Neural crest cell (in vitro differentiated cells): ENCODE data around the gene MIEN1. TPM values are rescaled to one million over a fixed set of nuclear protein-coding genes. Genes with fewer than 3 reads are reported as not detected.
A peak's percentile ranks its signal among the peaks of the same experiment; 100 is the strongest.

ENCODE experiments used
- DNase-seq: peaks from one replicate; pipeline ENCODE4 v3.0.0; 2021; ENCODE audit warnings: low read depth, mixed read lengths, low spot score
- H3K27ac Mint-ChIP-seq: one replicate; pipeline ENCODE4 v1.8.0; 2021; ENCODE audit warnings: mild to moderate bottlenecking, mixed read lengths; ENCODE audit not compliant: unreplicated experiment
- H3K27me3 Mint-ChIP-seq: 2 replicates; pipeline ENCODE4 v1.8.0; 2021; ENCODE audit warnings: low read depth, mild to moderate bottlenecking, mixed read lengths
- H3K36me3 Mint-ChIP-seq: 2 replicates; pipeline ENCODE4 v1.8.0; 2021; ENCODE audit warnings: low read depth, mild to moderate bottlenecking, mixed read lengths
- H3K4me1 Mint-ChIP-seq: 2 replicates; pipeline ENCODE4 v1.8.0; 2021; ENCODE audit warnings: mixed read lengths
- H3K4me3 Mint-ChIP-seq: one replicate; pipeline ENCODE4 v1.8.0; 2021; ENCODE audit warnings: mild to moderate bottlenecking, mixed read lengths
- H3K9me3 Mint-ChIP-seq: 2 replicates; pipeline ENCODE4 v1.8.0; 2021; ENCODE audit warnings: mixed read lengths
- long read RNA-seq: library from polyadenylated mRNA; unstranded; transcript quantifications from one replicate; pipeline ENCODE4 v2.0.0, GENCODE V29; 2020
- total RNA-seq: library from RNA; stranded (reverse); gene quantifications from 2 replicates; pipeline ENCODE4 v1.2.1, GENCODE V29; 2021
- TF ChIP-seq, protein P1 (sequence below): fragments of 200-600 bp; sonication (generic); conservative IDR thresholded peaks from 2 replicates; pipeline ENCODE4 v1.5.0; 2021; ENCODE audit warnings: antibody characterized with exemption, mild to moderate bottlenecking

Gene MIEN1, protein sequence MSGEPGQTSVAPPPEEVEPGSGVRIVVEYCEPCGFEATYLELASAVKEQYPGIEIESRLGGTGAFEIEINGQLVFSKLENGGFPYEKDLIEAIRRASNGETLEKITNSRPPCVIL
- 35.6 and 36.8 TPM in 2 replicates for total RNA-seq
- long read RNA-seq, partial matches to known transcripts = 0 of 4 reads
- long read RNA-seq, other reads (novel, unspliced or antisense) = 0 of 4 reads

DNA sequence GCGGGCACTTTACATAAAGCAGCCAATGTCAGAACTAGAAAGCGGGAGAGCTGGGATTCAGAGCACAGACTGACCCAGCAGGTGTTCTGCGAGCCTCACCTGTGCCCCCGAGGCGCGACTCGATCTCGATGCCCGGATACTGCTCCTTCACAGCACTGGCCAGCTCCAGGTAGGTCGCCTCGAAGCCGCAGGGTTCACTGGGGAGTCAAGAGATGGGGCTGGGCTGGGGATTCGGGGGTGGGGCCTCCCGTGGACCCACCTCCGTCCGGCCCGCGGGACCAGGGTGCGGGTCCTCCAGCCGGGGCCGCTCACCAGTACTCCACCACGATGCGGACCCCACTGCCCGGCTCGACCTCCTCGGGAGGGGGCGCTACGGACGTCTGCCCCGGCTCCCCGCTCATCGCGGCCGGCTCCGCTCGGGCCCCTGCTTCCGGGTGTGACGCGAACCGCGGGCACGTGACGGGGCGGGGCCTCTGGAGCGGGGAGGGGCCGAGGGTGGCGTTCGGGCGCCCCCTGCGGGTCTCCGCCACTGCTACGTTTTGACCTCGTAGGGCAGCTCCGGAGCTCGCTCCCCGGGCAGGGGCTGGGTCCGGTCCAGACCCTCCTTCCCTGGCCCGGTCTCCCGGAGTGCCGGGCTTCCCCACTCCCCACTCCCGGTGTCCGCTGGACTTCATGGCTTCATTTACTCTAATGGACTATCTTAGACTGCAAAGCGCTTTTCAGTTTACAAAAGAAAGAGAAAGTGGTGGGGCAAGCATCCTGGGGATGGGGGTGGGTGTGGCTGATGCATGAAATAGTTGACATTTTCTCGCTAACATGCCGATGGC is at the start of gene MIEN1:
TSS of gene MIEN1 (minus strand) at position 438 of the 827 bp plus-strand sequence. CDS start at position 401, 37 bp downstream.
- Mint-ChIP-seq H3K4me3 (peak within 1 kb of the TSS; percentile 90), H3K36me3 (no peaks in the 10 kb centered on the region), H3K27me3 (peaks cover 16% of the 10 kb centered on the region), H3K4me1 (peaks cover 7% of the 10 kb centered on the region), H3K27ac (peak within 1 kb of the TSS; percentile 88), H3K9me3 (no peaks in the 10 kb centered on the region)
- DNase-seq = peak; percentile 97
- TF ChIP-seq, protein P1, sequence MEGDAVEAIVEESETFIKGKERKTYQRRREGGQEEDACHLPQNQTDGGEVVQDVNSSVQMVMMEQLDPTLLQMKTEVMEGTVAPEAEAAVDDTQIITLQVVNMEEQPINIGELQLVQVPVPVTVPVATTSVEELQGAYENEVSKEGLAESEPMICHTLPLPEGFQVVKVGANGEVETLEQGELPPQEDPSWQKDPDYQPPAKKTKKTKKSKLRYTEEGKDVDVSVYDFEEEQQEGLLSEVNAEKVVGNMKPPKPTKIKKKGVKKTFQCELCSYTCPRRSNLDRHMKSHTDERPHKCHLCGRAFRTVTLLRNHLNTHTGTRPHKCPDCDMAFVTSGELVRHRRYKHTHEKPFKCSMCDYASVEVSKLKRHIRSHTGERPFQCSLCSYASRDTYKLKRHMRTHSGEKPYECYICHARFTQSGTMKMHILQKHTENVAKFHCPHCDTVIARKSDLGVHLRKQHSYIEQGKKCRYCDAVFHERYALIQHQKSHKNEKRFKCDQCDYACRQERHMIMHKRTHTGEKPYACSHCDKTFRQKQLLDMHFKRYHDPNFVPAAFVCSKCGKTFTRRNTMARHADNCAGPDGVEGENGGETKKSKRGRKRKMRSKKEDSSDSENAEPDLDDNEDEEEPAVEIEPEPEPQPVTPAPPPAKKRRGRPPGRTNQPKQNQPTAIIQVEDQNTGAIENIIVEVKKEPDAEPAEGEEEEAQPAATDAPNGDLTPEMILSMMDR = peak; percentile 91

DNA sequence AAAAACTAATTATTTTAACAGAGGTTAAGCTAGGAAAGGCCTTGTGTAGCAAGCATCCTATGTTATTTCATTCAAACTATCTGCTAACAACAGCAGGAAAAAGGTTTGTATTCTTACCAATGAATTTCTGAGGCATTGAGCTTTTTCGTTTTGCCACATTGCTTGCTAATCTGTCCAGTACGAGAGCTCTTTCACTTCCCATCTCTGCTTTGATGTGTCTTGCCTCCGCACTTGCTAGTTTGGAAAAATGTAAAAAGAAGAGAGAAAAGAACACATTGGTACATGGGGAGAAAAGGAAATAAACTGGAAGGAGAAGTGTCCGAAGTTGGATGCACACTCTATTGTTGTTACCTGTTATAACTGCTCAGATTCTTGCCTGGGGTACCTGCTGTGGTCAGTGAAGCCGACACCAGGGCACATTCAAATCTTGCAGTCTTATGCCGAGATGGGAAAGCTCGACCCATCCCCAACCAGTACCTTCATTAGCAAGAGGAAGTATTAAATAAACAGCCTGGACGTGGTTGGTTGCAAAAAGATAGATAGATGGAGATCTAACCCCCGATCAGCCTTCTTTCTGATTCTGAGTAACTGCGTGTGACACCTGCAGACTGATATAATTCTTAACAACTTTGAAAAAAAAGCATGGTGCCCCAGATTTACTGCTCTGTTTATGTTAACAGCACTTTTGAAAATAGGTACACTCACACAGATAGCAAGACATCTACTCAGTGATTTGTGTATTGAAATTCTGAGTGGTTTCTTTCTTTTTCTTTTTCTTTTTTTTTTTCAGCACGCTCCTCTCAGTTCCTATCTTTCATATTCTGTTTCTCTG is 47.4 kb upstream of the MIEN1 start:
- peaks cover 66% of the 10 kb centered on the region for H3K27me3 Mint-ChIP-seq
- no peak for DNase-seq
- no peak overlapping the region for H3K27ac Mint-ChIP-seq
- H3K36me3 Mint-ChIP-seq = no peaks in the 10 kb centered on the region
- H3K4me1 Mint-ChIP-seq = no peaks in the 10 kb centered on the region
- H3K9me3 Mint-ChIP-seq = no peaks in the 10 kb centered on the region
- no peak overlapping the region for H3K4me3 Mint-ChIP-seq
- TF ChIP-seq, protein P1 = no peak

DNA sequence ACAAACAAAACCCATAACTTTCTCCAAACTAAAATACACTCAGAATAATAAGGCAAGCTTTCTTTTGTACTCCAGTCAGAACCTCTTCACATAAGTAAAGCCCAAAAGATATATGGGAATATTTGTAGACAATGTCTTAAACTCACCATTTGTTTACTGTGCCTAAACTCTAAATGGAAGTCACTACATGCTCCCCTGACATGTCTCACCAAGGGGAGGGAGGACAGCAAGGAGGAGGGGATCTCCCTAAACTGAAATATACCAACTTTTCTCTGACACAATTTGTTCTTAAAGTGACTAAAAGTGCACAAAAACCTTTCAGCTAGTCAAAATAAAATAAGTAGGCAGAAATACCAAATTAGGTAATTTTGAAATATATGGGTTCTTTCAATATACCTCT is 45.9 kb upstream of the MIEN1 start:
- no peaks in the 10 kb centered on the region for H3K9me3 Mint-ChIP-seq
- DNase-seq = no peak
- TF ChIP-seq, protein P1 = no peak
- H3K4me3 Mint-ChIP-seq = no peak overlapping the region
- peaks cover 4% of the 10 kb centered on the region for H3K4me1 Mint-ChIP-seq
- H3K27ac Mint-ChIP-seq = no peak overlapping the region
- no peaks in the 10 kb centered on the region for H3K36me3 Mint-ChIP-seq
- H3K27me3 Mint-ChIP-seq = peaks cover 60% of the 10 kb centered on the region

DNA sequence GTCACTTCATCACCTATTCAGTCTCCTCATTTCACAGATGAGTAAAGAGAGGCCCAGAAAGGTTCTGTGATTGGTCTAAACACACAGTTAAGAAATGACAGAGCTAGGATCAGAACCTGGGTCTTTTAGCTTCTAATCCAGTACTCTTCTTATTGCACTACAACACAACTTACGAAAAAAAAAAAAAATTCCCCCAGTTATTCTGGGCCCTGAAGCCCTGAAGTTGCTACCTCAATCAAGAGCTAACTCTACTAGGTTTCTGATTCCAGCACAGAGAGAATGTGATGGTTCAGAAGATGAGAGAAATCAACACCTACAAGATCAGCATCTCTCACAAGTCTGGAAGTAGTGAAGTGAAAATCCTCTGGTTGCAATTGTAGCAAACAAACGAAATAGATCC is 44.7 kb upstream of the MIEN1 start:
- Mint-ChIP-seq H3K27me3 (peaks cover 56% of the 10 kb centered on the region), H3K27ac (no peak overlapping the region), H3K4me1 (peaks cover 4% of the 10 kb centered on the region), H3K36me3 (no peaks in the 10 kb centered on the region), H3K4me3 (no peak overlapping the region), H3K9me3 (no peaks in the 10 kb centered on the region)
- TF ChIP-seq, protein P1 = no peak
- no peak for DNase-seq

DNA sequence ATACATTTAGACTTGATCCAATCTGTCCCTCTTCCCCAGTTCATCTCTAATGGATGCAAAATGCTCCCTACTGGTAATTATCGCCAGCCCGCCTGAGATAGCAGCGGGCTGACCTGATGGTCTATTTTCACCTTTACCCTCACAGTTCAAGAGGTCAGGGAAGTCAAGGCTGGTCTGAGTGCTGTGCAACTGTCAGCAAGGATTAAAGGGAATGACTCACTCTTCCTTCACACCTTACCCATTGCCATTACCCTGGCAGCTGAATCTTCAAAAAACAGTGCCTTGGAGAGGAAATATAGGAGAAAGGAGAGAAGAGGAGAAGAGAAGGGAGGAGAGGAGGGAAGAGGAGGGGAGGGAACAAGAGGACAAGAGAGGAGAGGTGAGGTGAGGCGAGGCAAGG is 43.7 kb upstream of the MIEN1 start:
- H3K36me3 Mint-ChIP-seq = no peaks in the 10 kb centered on the region
- H3K27ac Mint-ChIP-seq = no peak overlapping the region
- DNase-seq = no peak
- H3K4me3 Mint-ChIP-seq = no peak overlapping the region
- H3K9me3 Mint-ChIP-seq = no peaks in the 10 kb centered on the region
- peaks cover 4% of the 10 kb centered on the region for H3K4me1 Mint-ChIP-seq
- peaks cover 53% of the 10 kb centered on the region for H3K27me3 Mint-ChIP-seq
- TF ChIP-seq, protein P1 = no peak
